ENCODE results near the gene FAM234A. TPM values are rescaled to one million over a fixed set of nuclear protein-coding genes. Genes with fewer than 3 reads are reported as not detected.

The FAM234A gene
- total RNA-seq, 2 donors from 2014 or later: 51.7 to 141 TPM

DNA sequence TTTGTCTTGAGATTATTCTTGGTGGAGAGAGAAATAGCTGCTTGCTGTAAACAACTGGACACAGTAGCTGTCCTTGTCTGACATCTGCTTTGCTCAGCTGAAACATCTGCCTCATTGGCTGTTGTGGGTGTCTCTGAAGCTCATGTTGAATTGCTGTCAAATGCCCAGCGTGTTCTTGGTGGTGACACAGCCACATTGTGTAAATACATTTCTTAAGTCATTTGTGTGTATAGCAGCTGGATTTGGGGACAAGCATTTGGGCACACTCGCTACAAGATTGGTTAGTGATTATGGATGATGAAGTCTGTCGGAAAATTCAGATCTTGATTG is 5.3 kb downstream of the FAM234A start:
- DNase-seq (ENCODE audit: low spot score) (no peak), ATAC-seq (ENCODE audit: insufficient number of reproducible peaks, low FRiP score, low read depth) (no peak)
- no peaks in the 10 kb centered on the region for H3K9me3 ChIP-seq
- no peaks in the 10 kb centered on the region for H3K36me3 ChIP-seq
- H3K27me3 ChIP-seq (replicated peaks; ENCODE audit: insufficient read depth): no peaks in the 10 kb centered on the region
- TF ChIP-seq, protein P1, sequence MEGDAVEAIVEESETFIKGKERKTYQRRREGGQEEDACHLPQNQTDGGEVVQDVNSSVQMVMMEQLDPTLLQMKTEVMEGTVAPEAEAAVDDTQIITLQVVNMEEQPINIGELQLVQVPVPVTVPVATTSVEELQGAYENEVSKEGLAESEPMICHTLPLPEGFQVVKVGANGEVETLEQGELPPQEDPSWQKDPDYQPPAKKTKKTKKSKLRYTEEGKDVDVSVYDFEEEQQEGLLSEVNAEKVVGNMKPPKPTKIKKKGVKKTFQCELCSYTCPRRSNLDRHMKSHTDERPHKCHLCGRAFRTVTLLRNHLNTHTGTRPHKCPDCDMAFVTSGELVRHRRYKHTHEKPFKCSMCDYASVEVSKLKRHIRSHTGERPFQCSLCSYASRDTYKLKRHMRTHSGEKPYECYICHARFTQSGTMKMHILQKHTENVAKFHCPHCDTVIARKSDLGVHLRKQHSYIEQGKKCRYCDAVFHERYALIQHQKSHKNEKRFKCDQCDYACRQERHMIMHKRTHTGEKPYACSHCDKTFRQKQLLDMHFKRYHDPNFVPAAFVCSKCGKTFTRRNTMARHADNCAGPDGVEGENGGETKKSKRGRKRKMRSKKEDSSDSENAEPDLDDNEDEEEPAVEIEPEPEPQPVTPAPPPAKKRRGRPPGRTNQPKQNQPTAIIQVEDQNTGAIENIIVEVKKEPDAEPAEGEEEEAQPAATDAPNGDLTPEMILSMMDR (IDR thresholded peaks at IDR 0.05): no peak
- peaks cover 5 to 9% of the 10 kb centered on the region in 2 donors for H3K4me1 ChIP-seq (ENCODE audit: control insufficient read depth in 1 of 2, low read depth in 2 of 2)
- H3K27ac ChIP-seq: no peak overlapping the region
- H3K4me3 ChIP-seq: no peak overlapping the region

DNA sequence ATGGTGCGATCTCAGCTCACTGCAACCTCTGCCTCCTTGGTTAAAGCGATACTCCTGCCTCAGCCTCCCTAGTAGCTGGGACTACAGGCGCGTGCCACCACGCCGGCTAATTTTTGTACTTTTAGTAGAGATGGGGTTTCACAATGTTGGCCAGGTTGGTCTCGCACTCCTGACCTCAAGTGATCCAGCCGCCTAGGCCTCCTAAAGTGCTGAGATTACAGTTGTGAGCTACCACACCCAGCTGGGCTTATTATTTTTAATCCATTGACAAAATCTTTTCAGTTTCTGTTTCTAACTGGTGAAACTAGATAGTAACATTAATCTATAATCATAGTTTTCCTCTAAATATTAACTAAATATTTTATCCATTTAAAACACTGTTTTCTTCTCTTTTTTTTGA is 5.9 kb downstream of the FAM234A start:
- ATAC-seq (ENCODE audit: insufficient number of reproducible peaks, low FRiP score, low read depth) (no peak), DNase-seq (ENCODE audit: low spot score) (no peak)
- TF ChIP-seq, protein P1 (IDR thresholded peaks at IDR 0.05): no peak
- peaks cover 3 to 6% of the 10 kb centered on the region in 2 donors for H3K4me1 ChIP-seq (ENCODE audit: control insufficient read depth in 1 of 2, low read depth in 2 of 2)
- no peak overlapping the region for H3K4me3 ChIP-seq
- no peaks in the 10 kb centered on the region for H3K27me3 ChIP-seq (replicated peaks; ENCODE audit: insufficient read depth)
- no peaks in the 10 kb centered on the region for H3K9me3 ChIP-seq
- H3K27ac ChIP-seq: no peak overlapping the region
- H3K36me3 ChIP-seq: no peaks in the 10 kb centered on the region

DNA sequence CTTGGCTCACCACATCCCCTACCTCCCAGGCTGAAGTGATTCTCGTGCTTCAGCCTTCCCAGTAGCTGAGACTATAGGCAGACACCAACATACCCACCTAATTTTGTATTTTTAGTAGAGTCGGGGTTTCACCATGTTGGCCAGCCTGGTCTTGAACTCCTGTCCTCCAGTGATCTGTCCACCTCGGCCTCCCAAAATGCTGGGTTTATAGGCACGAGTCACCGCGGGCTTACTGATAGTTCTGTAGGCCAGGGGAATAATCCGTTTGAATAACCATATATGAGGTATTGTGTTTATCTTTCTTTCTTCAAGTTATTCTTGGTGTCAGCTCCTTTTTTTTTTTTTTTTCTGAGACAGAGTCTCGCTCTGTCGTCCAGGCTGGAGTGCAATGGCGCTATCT is 7.7 kb downstream of the FAM234A start:
- DNase-seq (ENCODE audit: low spot score) (no peak), ATAC-seq (ENCODE audit: insufficient number of reproducible peaks, low FRiP score, low read depth) (no peak)
- Histone ChIP-seq H3K27ac (no peak overlapping the region), H3K9me3 (no peaks in the 10 kb centered on the region), H3K4me3 (no peak overlapping the region), H3K36me3 (no peaks in the 10 kb centered on the region), H3K27me3 (replicated peaks; ENCODE audit: insufficient read depth) (no peaks in the 10 kb centered on the region), H3K4me1 (ENCODE audit: control insufficient read depth in 1 of 2, low read depth in 2 of 2) (no peaks in the 10 kb centered on the region)
- TF ChIP-seq, protein P1 (IDR thresholded peaks at IDR 0.05): no peak

DNA sequence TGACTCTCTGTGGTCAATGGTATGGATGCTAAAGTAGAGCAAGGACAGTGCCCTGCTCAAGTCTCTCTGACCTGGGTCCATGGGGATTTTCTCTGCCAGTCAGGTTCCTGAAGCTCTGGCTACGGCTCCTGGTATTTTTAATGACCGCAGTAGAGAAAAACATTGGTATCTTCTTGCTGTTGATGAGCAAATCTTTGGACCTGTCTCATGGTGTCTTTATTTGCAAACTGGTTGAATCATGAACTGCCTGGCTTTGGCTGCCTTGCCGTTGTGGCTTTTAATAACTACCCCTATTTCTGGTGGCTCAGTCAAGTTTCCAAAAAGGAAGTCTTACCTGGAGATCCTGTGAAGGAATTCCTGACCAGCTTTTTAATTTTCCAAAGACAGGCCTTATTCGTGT is 8.7 kb downstream of the FAM234A start:
- Histone ChIP-seq H3K4me3 (no peak overlapping the region), H3K36me3 (no peaks in the 10 kb centered on the region), H3K27me3 (replicated peaks; ENCODE audit: insufficient read depth) (no peaks in the 10 kb centered on the region), H3K4me1 (ENCODE audit: control insufficient read depth in 1 of 2, low read depth in 2 of 2) (no peaks in the 10 kb centered on the region), H3K27ac (no peak overlapping the region), H3K9me3 (no peaks in the 10 kb centered on the region)
- DNase-seq (ENCODE audit: low spot score): no peak
- no peak for ATAC-seq (ENCODE audit: insufficient number of reproducible peaks, low FRiP score, low read depth)
- TF ChIP-seq, protein P1 (IDR thresholded peaks at IDR 0.05): no peak

DNA sequence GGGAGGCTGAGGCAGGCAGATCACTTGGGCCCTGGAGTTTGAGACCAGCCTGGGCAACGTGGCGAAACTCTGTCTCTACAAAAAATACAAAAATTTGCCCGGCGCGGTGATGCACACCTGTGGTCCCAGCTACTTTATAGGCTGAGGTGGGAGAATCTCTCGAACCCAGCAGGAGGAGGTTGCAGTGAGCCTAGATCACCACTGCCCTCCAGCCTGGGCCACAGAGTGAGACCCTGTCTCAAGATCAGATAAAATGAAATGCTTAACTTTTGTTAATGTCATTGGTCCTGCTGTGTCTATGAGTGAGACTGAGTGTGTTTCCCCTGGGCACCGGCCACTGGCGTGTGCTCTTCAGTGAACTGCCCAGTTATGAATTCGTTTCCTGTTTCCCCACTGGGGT is 10.5 kb downstream of the FAM234A start:
- H3K4me3 ChIP-seq: no peak overlapping the region
- TF ChIP-seq, protein P1 (IDR thresholded peaks at IDR 0.05): no peak
- ATAC-seq (ENCODE audit: insufficient number of reproducible peaks, low FRiP score, low read depth): no peak

More for the DNA sequence above, 10.5 kb downstream of the FAM234A start:
- Histone ChIP-seq H3K36me3 (no peaks in the 10 kb centered on the region), H3K4me1 (ENCODE audit: control insufficient read depth in 1 of 2, low read depth in 2 of 2) (no peaks in the 10 kb centered on the region), H3K27ac (no peak overlapping the region), H3K9me3 (no peaks in the 10 kb centered on the region), H3K27me3 (replicated peaks; ENCODE audit: insufficient read depth) (no peaks in the 10 kb centered on the region)
- DNase-seq (ENCODE audit: low spot score): no peak

Measured in thoracic aorta (tissue), 2 donors.